Activated CD8-positive, alpha-beta memory T cell treated with anti-CD3 and anti-CD28 coated beads for 1 hour (primary cell): ENCODE data around the gene POM121.
"Not testable (repeated sequence)": the region's sequence is repeated elsewhere in the genome, so short reads cannot be mapped to it uniquely, and the experiment has no call there.

Experiments
- DNase-seq, 2 donors: peaks; one replicate each; pipeline ENCODE4 v3.0.0-alpha.2; 2020; ENCODE audit warnings: low read depth in 1 of 2; ENCODE audit errors: extremely low read depth in 1 of 2

Gene POM121

GRCh38 chr7:72924733-72925545 is at the start of gene POM121:
POM121 (plus strand) TSS chr7:72925095; CDS start chr7:72925122, 27 bp downstream.
- DNase-seq, result peak; percentile 49 to 77

- DNase-seq, result peak; percentile 37 to 43
These were observed 45.7 kb upstream of the POM121 start for GRCh38 chr7:72879079-72879736.

- peak in 1 of 2 donors; percentile 22 for DNase-seq
These were observed 45.1 kb upstream of the POM121 start for GRCh38 chr7:72879737-72880215.

DNA sequence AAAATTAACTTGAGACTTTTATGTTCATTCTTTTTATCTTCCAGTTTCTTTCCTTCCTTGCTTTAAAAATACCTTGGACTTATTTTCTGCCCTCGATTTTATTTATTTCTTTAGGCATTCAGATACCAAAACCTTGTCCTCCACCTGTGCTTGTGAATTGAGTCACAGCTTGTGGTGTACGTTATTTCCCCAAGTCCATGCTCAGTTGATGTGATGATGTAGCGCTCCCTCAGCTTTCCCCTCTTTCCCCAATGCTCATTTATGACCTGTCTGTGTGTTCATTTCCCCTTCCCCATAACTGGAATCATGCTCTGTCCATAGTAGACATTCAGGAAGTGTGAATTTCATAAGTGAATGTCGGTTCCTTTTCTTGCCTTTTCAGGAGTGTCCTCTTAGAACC is 33.1 kb upstream of the POM121 start:
- not testable (repeated sequence) for DNase-seq

- DNase-seq, result not testable (repeated sequence)
These were observed 20.2 kb upstream of the POM121 start for GRCh38 chr7:72904740-72905139.

GRCh38 chr7:72908422-72908821 is 16.5 kb upstream of the POM121 start:
- DNase-seq, result not testable (repeated sequence)

- DNase-seq, result not testable (repeated sequence)
These were observed 13.5 kb upstream of the POM121 start for GRCh38 chr7:72911395-72911794.

DNA sequence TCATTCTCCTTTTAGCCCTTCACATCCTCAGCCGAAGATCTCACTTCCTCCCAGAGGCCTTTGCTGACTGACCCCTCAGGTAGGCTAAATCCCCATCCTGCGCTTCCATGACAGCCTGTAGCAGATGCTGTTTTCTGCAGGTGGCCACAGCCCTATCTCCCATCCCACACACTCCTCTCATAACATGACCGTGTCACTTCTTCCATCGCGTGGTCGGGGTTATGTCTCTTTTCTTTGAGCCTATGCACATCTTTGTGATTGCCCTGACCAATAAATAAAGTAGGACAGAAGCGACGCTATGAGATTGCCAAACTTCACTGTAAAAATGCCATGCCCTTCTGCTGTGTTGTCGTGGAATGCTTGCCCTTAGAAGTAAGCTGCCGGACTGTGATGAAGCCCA is 11.1 kb upstream of the POM121 start:
- not testable (repeated sequence) for DNase-seq

- DNase-seq, result peak in 1 of 2 donors; percentile 14
These were observed 10.0 kb upstream of the POM121 start for GRCh38 chr7:72914756-72915525.

- DNase-seq, result no peak
These were observed 5.6 kb upstream of the POM121 start for GRCh38 chr7:72919256-72919775.

DNA sequence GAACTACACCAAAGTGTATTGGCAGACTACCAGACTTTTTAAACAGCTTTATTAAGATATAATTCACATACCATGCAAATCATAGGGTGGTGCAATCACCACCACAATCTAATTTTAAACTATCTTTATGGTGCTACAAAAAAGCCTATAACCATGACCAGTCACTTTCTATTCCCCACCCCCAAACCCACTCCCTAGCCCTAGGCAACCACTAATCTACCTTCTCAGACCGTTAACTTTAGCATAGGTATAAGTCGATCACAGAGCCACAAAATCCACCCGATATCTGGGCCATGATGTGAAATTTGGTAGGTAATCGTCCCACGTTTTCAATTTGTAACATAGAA is 536 bp upstream of the POM121 start:
- no peak for DNase-seq

- DNase-seq, result no peak
These were observed 738 bp downstream of the POM121 start for GRCh38 chr7:72925546-72926120.

DNA sequence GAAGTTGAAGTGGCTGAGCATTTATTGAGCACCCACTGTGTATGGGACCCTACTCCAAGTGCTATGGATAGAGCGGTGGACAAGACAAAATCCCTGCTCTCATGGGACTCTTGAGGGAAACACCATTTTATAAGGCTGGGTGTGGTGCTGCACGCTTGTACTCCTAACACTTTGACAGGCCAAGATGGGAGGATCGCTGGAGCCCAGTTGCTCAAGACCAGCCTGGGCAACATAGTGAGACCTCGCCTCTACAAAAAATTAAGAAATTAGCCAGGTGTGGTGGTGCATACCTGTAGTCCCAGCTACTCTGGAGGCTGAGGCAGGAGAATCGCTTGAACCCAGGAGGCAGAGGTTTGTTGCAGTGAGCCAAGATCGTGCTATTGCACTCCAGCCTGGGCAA is 2.9 kb downstream of the POM121 start:
- DNase-seq, result not testable (repeated sequence)

DNA sequence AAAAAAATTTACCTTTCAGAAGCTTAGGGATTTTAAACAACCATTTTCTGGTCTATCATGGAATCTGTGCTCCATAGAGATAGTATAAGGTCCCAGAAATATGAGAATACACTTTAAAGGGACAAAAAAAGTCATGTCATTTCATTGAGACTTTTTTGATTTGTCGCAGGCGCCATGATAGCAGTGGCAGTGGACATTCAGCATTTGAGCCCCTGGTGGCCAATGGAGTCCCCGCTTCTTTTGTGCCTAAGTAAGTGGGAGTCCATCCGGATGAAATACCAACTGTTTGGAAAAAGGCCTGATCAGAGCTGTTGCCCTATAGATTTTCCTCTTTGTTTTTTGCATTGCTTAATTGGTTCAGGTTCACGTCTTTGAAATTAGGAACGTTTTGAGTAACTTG is 3.3 kb downstream of the POM121 start:
- DNase-seq, result not testable (repeated sequence)

DNA sequence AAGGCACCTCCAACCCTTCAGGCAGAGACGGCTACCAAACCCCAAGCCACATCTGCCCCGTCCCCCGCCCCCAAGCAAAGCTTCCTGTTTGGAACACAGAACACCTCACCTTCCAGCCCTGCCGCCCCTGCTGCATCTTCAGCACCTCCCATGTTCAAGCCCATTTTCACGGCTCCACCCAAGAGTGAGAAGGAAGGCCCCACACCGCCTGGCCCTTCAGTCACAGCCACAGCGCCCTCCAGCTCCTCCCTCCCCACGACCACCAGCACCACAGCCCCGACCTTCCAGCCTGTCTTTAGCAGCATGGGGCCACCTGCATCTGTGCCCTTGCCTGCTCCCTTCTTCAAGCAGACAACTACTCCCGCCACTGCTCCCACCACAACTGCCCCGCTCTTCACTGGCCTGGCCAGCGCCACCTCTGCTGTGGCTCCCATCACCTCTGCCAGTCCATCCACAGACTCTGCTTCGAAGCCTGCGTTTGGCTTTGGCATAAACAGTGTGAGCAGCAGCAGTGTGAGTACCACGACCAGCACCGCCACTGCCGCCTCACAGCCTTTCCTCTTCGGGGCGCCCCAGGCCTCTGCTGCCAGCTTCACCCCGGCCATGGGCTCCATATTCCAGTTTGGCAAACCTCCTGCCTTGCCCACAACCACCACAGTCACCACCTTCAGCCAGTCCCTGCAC is 17.3 kb downstream of the POM121 start:
- not testable (repeated sequence) for DNase-seq

GRCh38 chr7:72942956-72943355 is 18.1 kb downstream of the POM121 start:
- not testable (repeated sequence) for DNase-seq

DNA sequence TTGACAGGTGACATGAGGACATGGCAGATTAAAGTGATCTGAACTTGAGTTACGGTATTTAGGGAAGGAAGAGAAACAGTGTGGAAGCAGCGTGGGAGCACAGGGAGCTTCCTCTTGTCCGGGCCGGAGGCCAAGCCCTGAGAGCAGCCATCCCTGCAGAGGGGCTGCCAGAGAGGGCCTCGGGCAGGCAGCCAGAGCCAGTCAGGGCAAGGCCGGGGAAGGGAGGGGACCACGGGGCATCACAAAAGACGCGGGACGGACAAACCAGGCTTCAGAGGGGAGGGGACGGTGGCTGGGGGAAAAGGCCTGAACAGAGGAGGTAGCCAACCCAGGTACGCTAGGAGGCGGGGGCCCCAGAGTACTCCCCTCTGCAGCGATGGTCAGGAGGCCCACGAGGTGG is 20.0 kb downstream of the POM121 start:
- DNase-seq, result not testable (repeated sequence)

- not testable (repeated sequence) for DNase-seq
These were observed 20.7 kb downstream of the POM121 start for GRCh38 chr7:72945597-72945996.

DNA sequence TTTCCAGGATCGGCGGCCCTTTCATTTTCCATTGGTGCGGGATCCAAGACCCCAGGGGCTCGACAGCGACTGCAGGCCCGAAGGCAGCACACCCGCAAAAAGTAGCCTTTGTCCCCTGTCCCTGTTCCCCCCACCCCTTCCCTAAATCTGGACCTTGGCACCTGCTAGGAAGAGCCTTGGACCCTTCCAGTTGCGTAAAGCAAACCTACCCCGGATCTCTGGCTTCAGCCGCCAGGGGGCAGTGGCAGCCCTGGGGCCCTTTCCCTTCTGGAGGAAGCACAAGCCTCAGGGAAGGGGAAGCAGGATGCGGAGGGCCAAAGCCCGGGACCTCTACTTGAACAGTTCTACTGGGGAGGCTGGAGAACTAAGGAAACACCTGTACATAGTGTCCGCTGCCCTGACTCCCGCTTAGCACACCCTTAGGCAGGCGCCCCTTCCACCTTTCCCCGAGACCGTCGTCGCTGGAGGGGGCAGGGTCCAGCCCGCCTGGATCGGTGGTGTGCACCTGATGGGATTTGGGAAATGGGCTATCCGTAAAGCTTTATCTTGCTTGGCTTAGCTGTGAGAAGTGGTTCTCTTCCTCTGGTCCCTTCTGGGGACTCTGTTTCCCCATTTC is 21.3 kb downstream of the POM121 start:
- DNase-seq, result not testable (repeated sequence)

- not testable (repeated sequence) for DNase-seq
These were observed 23.8 kb downstream of the POM121 start for GRCh38 chr7:72948714-72949113.
